HEK293T (cell line): ENCODE data around the gene BCAP29.

ENCODE experiments used
- CTCF ChIA-PET: fragments of 350-600 bp; formaldehyde crosslinking; extraction: SDS; loops from one replicate; lab custom pipeline; 2021; ENCODE audit warnings: antibody characterized with exemption, inconsistent platforms; lab: Yijun Ruan, JAX
- POLR2A ChIA-PET: fragments of 350-600 bp; formaldehyde crosslinking; extraction: SDS; loops from one replicate; lab custom pipeline; 2020; ENCODE audit warnings: antibody characterized with exemption, inconsistent platforms; lab: Yijun Ruan, JAX
- DNase-seq: peaks from one replicate; pipeline ENCODE4 v3.0.0; 2012; ENCODE audit warnings: mixed read lengths; ENCODE audit errors: extremely low spot score
- ARNT ChIP-seq: fragments of 450-650 bp; IDR thresholded peaks from 2 replicates; pipeline ENCODE4 v1.6.1; 2017; ENCODE audit warnings: mild to moderate bottlenecking
- BHLHE40 ChIP-seq: fragments of 450-650 bp; IDR thresholded peaks from 2 replicates; pipeline ENCODE4 v1.6.1; 2016; ENCODE audit warnings: mild to moderate bottlenecking, moderate library complexity, borderline replicate concordance
- CTBP1 ChIP-seq: fragments of 450-650 bp; IDR thresholded peaks from 2 replicates; pipeline ENCODE4 v1.6.1; 2016; ENCODE audit warnings: borderline replicate concordance
- ELF4 ChIP-seq: fragments of 450-650 bp; IDR thresholded peaks from 2 replicates; pipeline ENCODE4 v1.6.1; 2017; ENCODE audit warnings: antibody characterized with exemption
- FOXA1 ChIP-seq: fragments of 450-650 bp; IDR thresholded peaks from 2 replicates; pipeline ENCODE4 v1.6.1; 2016; ENCODE audit warnings: mild to moderate bottlenecking
- FOXK2 ChIP-seq: fragments of 450-650 bp; IDR thresholded peaks from 2 replicates; pipeline ENCODE4 v1.6.1; 2016; ENCODE audit warnings: mild to moderate bottlenecking
- FOXM1 ChIP-seq: fragments of 450-650 bp; IDR thresholded peaks from 2 replicates; pipeline ENCODE4 v1.6.1; 2017; ENCODE audit warnings: mild to moderate bottlenecking, borderline replicate concordance
- HDGF ChIP-seq: fragments of 450-650 bp; IDR thresholded peaks from 2 replicates; pipeline ENCODE4 v1.6.1; 2017; ENCODE audit warnings: antibody characterized with exemption, borderline replicate concordance
- L3MBTL2 ChIP-seq: fragments of 450-650 bp; conservative IDR thresholded peaks from 2 replicates; pipeline ENCODE4 v1.6.1; 2016; ENCODE audit warnings: mild to moderate bottlenecking
- LEF1 ChIP-seq: fragments of 450-650 bp; IDR thresholded peaks from 2 replicates; pipeline ENCODE4 v1.6.1; 2017; ENCODE audit warnings: mild to moderate bottlenecking, borderline replicate concordance
- NFRKB ChIP-seq: fragments of 450-650 bp; IDR thresholded peaks from 2 replicates; pipeline ENCODE4 v1.6.1; 2016; ENCODE audit warnings: mild to moderate bottlenecking, moderate library complexity
- PKNOX1 ChIP-seq: fragments of 450-650 bp; IDR thresholded peaks from 2 replicates; pipeline ENCODE4 v1.6.1; 2016
- SP1 ChIP-seq: fragments of 450-650 bp; IDR thresholded peaks from 2 replicates; pipeline ENCODE4 v1.6.1; 2017
- SUZ12 ChIP-seq: fragments of 450-650 bp; IDR thresholded peaks from 2 replicates; pipeline ENCODE4 v1.6.1; 2016; ENCODE audit warnings: mild to moderate bottlenecking
- TARDBP ChIP-seq: fragments of 450-650 bp; IDR thresholded peaks from 2 replicates; pipeline ENCODE4 v1.6.1; 2016
- ZNF384 ChIP-seq: fragments of 450-650 bp; IDR thresholded peaks from 2 replicates; pipeline ENCODE4 v1.6.1; 2016

Gene BCAP29

GRCh38 chr7:107563081-107563774, 16.8 kb upstream of the BCAP29 start:
- POLR2A ChIA-PET, result interaction anchor here (0.8 to 1.9 kb wide), 9 partner anchors 9 to 395 kb away, joined by 3 to 5 read pairs (median 4); partner anchors contain the start of genes BCAP29 and HBP1
- TF ChIP-seq SUZ12, result no peak
- no peak for DNase-seq
- CTCF ChIA-PET, result interaction anchor here (0.7 kb wide), 1 partner anchor 414 kb away, joined by 3 read pairs; no protein-coding TSS in a partner anchor

- peak; percentile 86 for DNase-seq
- TF ChIP-seq TARDBP (no peak), PKNOX1 (peak; percentile 94), ELF4 (peak; percentile 30; the same call in 1 of the 2 replicates), L3MBTL2 (peak; percentile 86)
- ChIA-PET POLR2A (interaction anchor here (0.8 to 1.9 kb wide), 11 partner anchors 8 to 396 kb away, joined by 3 to 5 read pairs (median 4); partner anchors contain the start of genes BCAP29, CBLL1 and HBP1), CTCF (interaction anchor here (0.7 kb wide), 1 partner anchor 415 kb away, joined by 3 read pairs; no protein-coding TSS in a partner anchor)
These were observed 16.1 kb upstream of the BCAP29 start, which contains the start of the genes COG5 and DUS4L for GRCh38 chr7:107563775-107564552. COG5 (minus strand) TSS chr7:107563920; CDS start chr7:107563896, 24 bp downstream. DUS4L (plus strand) TSS chr7:107563971; CDS start chr7:107567071, 3,100 bp downstream.

- ChIA-PET POLR2A (interaction anchor here (1.0 to 1.9 kb wide), 6 partner anchors 7 to 179 kb away, joined by 3 to 5 read pairs (median 4); partner anchors contain the start of gene CBLL1), CTCF (interaction anchor here (0.7 kb wide), 1 partner anchor 163 kb away, joined by 3 read pairs; no protein-coding TSS in a partner anchor)
- TF ChIP-seq LEF1 (no peak), BHLHE40 (no peak), SUZ12 (no peak), NFRKB (no peak), ARNT (no peak), ZNF384 (no peak), FOXK2 (no peak), TARDBP (no peak), ELF4 (no peak), CTBP1 (no peak), PKNOX1 (no peak)
- no peak for DNase-seq
These were observed 15.3 kb upstream of the BCAP29 start for GRCh38 chr7:107564553-107565298.

- POLR2A ChIA-PET, result no interaction called here
- DNase-seq, result no peak
- TF ChIP-seq TARDBP (no peak), HDGF (no peak), LEF1 (no peak), SP1 (no peak), NFRKB (no peak), BHLHE40 (no peak), PKNOX1 (no peak), FOXM1 (no peak), ARNT (no peak), L3MBTL2 (no peak), ZNF384 (no peak), FOXK2 (no peak), SUZ12 (no peak), CTBP1 (no peak), FOXA1 (no peak), ELF4 (no peak)
- CTCF ChIA-PET, result interaction anchor here (0.6 kb wide), 1 partner anchor 107 kb away, joined by 4 read pairs; no protein-coding TSS in a partner anchor
These were observed 9.7 kb upstream of the BCAP29 start for GRCh38 chr7:107570298-107570697.

GRCh38 chr7:107573537-107573936, 6.5 kb upstream of the BCAP29 start:
- CTCF ChIA-PET, result no interaction called here
- no peak for TF ChIP-seq FOXM1
- TF ChIP-seq FOXA1, result no peak
- TF ChIP-seq ELF4, result no peak
- TF ChIP-seq HDGF, result no peak
- no peak for TF ChIP-seq SP1
- no peak for TF ChIP-seq L3MBTL2
- no peak for TF ChIP-seq BHLHE40
- no peak for TF ChIP-seq ARNT
- no peak for TF ChIP-seq TARDBP
- TF ChIP-seq SUZ12, result no peak
- no peak for TF ChIP-seq CTBP1
- TF ChIP-seq ZNF384, result no peak
- TF ChIP-seq NFRKB, result no peak
- TF ChIP-seq FOXK2, result no peak
- no peak for TF ChIP-seq PKNOX1
- POLR2A ChIA-PET, result no interaction called here
- DNase-seq, result no peak
